NCI-H1105 (cell line): Measurements from ENCODE around the gene CDKN2B.
A peak's percentile ranks its signal among the peaks of the same experiment; 100 is the strongest.

ENCODE experiments used
- DNase-seq: peaks from one replicate; lab custom pipeline; 2025; lab: John Stamatoyannopoulos, UW

Gene CDKN2B

DNA sequence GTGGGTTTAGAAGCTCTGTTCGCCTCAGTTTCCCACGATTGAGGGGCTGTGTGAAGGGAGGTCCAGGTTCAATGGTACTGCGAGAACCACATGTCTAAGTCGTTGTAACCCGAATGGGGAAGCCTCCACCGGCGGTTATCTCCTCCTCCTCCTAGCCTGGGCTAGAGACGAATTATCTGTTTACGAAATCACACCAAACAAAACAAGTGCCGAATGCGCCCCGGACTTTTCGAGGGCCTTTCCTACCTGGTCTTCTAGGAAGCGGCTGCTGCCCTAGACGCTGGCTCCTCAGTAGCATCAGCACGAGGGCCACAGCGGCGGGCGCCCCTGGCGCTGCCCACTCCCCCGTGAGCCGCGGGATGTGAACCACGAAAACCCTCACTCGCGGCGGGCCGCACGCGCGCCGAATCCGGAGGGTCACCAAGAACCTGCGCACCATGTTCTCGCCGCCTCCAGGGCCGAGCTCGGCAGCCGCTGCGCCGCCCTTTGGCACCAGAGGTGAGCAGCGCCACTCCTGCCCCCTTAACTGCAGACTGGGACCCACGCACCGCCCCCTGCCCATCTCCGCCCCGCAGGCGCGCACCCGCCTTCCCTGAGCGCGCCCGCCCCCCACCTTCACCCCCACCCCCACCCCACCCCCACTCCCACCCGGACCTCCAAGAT, 15.1 kb downstream of the CDKN2B start, which contains the start of gene CDKN2A:
Gene CDKN2A, minus strand, starts transcription at position 500 of the 663 bp plus-strand sequence.
- DNase-seq: no peak

DNA sequence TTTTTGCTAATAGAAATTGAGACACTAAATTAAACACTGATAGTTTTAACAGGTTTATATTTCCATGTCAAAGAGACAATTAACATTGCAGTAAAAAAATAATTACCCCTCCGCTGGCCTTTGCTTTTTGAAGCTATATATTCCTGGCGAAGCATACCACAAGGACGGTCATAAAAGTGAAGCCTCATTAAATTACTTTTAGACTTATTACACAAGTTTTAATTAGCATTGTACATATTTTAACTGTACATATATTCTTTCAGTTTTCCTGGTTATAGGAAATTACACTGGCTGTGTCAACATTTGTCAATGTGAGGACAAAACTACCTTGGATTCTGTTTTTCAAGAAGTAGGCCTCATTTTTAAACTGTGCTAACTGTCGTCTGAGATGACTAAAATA, 16.1 kb downstream of the CDKN2B start:
- no peak for DNase-seq

GRCh38 chr9:21991072-21991959, 17.8 kb downstream of the CDKN2B start:
- no peak for DNase-seq

DNA sequence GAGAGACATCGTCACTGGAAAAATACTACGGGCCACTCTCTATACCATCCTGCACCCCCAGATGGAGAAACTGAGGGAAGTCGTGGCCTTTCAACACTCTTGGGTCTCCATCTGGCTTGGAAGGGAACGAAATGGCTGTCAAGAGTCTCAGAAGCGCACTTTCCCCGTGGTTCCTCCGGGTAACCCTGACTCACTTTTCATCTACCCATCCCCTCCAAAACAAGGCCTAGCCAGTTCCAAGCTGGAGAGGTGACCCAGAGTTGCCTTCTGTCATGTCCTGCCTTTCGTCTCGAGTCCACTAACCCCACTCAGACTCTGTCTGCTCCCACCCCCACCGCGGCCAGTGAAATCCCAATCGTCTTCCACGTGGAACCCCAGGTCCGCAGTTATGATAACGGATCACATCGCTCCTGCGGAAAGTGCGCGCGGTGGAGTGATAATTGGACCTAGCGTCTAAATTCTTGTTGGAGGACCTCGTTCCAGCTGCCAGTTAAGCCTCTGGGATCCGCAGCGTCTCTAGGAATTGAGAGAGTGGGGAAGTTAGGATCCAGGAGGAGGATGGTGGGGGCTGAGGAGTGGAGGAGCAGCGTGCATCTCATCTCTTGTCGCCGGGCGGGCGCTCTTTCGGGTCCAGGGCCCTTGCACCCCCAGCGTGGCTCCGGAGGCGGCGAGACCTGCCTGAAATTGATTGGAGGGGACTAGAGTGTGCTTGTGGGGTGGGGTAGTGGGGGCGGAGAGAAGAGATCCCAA, 19.5 kb downstream of the CDKN2B start:
- DNase-seq: no peak

DNA sequence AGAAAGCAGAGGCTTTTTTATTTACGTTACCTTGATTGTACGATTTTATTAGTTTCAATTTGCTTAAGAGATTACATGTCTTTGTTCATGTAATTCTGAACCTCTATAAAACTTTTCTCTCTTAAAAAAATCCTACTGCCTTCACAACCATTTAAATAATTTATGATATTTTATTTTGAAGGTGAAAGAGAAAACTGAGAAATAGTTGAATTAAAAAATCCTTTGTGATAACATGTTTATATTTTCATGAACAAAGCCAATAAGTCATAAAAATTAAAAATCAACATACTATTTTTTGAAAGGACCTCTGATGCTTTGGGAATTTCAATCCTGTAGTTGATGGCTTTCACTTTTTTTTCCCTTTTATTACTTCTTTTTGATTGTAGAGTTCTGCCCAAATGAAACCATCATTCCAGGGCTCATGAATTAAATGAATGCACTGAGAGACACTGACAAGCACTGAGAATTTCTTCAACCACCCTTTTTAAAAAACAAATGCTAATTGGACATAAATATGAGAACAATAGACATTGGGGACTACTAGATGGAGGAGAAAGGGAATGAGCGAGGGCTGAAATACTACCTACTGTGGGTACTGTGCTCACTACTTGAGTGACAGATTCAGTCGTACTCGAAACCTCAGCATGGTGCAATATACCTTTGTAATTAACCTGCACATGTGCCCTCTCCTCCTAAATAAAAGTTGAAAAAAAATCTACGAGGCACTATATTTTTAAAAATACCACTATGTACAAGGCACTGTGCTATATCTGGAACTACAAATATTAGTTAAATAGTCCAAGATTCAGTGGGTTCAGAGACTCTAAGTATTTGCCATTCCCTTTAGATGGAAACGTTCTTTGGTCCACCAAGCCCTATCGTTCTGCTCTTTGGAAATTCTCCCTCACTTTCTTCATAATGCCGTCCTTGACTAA, 20.8 kb downstream of the CDKN2B start:
- no peak for DNase-seq

DNA sequence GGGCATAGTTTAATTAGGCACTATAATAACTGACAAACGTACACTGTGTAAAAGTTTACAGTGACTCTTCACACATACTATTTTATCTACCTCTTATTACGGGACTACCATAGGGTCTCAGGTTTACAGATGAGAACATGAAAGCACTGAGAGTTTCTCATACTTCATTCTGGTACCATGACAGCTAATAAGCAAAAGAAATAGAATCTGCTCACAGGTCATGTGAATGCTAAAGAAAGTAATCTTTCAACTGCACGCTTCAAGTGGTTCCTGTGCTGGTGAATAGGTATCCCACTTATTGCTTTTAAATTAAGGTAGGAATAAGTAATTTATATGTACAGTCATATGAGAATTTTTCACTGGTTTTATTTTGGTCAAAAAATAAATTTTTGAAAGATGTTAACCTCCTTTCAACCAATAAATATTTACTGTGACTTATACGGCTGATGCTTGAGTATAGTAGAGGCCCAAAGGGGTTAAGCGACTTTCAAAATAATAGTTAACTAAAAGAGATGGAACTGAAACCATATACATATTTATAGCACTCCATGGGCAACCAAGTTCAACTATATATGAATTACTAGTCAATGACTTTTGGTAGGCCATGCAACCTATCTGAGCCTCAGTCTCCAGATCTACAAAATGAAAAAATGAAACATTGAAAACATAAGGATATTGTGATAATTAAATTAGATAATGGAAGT, 23.0 kb downstream of the CDKN2B start:
- no peak for DNase-seq

DNA sequence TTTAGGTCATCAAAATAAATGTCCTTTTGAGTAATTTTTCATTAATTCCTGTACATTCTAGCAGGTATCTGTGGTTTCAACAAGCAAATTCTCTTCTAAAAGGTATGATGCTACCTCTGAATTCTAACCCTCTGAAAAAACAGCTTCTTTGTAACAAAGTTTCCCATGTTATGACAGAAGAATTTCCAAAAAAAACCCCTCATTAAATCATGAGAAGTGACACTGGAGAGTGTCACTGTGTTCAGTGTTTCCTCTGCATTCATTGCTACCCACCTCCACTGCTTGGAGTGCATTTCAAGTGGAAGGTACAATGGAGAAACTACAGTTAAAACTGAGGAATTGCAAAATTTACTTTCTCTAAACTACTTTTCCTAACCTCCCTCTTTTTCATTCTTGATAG, 25.0 kb downstream of the CDKN2B start:
- DNase-seq: no peak

DNA sequence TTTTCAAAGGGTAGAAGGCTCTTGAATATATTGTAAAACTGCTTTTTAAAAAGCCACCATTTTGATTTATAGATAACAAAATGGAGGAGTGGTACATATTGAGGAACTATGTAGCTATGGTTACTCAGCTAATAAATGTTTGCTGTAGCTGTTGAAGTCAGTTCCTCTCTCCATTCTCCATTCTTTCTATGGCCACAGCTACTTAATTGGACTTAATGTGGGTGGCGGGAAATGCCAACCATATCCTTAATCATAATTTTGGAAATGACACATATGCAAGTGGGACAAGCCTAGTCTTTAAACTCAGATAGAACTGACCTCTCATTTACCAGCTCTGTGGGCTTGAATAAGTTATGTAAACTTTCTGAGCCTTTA, 25.6 kb downstream of the CDKN2B start:
- DNase-seq: no peak

- DNase-seq: no peak
These were observed 26.1 kb downstream of the CDKN2B start for GRCh38 chr9:21982861-21983560.

- DNase-seq: no peak
These were observed 26.7 kb downstream of the CDKN2B start for GRCh38 chr9:21982391-21982790.

DNA sequence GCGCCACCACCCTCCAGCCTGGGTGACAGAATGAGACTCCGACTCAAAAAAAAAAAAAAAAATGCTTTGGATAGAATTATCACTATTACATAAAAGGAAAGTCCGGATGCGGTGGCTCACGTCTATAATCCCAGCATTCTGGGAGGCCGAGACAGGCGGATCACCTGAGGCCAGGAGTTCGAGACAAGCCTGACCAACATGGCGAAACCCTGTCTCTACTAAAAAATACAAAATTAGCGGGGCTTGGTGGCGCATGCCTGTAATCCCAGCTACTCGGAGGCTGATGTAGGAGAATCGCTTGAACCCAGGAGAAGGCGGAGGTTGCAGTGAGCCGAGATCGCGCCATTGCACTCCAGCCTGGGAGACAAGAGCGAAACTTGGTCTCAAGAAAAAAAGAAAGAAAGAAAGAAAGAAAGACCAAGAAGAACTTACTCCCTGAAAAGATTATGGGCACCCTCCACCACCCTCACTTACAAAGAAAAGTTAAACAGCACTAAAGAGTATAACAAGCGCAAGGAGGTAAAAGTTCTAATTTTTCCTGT, 32.7 kb downstream of the CDKN2B start:
- DNase-seq: no peak

- peak; percentile 90 for DNase-seq
These were observed 34.2 kb downstream of the CDKN2B start for GRCh38 chr9:21974722-21975409.

DNA sequence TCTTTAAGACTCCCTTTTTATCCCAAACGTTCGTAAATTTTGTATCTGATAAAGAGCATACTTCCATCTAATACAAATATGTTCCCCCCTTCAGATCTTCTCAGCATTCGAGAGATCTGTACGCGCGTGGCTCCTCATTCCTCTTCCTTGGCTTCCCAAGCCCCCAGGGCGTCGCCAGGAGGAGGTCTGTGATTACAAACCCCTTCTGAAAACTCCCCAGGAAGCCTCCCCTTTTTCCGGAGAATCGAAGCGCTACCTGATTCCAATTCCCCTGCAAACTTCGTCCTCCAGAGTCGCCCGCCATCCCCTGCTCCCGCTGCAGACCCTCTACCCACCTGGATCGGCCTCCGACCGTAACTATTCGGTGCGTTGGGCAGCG, 34.8 kb downstream of the CDKN2B start:
- DNase-seq: no peak

DNA sequence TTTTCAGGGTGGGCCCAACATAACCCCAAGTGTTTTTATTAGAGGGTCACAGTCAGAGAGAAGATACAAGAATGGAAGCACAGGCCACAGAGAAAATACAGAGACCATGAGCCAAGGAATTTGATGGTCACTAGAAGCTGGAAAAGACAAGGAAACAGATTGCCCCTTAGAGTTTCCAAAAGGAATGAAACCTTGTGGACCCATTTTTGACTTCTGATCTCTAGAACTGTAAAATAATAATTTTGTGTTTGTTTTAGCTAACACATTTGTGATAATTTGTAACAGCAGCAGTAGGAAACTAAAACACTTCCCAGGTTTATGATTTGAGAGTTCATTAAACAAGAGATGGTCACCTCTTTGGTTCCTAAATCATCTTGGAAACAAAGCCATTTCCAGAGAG, 36.7 kb downstream of the CDKN2B start:
- DNase-seq: no peak

- no peak for DNase-seq
These were observed 38.1 kb downstream of the CDKN2B start for GRCh38 chr9:21970800-21971640.

DNA sequence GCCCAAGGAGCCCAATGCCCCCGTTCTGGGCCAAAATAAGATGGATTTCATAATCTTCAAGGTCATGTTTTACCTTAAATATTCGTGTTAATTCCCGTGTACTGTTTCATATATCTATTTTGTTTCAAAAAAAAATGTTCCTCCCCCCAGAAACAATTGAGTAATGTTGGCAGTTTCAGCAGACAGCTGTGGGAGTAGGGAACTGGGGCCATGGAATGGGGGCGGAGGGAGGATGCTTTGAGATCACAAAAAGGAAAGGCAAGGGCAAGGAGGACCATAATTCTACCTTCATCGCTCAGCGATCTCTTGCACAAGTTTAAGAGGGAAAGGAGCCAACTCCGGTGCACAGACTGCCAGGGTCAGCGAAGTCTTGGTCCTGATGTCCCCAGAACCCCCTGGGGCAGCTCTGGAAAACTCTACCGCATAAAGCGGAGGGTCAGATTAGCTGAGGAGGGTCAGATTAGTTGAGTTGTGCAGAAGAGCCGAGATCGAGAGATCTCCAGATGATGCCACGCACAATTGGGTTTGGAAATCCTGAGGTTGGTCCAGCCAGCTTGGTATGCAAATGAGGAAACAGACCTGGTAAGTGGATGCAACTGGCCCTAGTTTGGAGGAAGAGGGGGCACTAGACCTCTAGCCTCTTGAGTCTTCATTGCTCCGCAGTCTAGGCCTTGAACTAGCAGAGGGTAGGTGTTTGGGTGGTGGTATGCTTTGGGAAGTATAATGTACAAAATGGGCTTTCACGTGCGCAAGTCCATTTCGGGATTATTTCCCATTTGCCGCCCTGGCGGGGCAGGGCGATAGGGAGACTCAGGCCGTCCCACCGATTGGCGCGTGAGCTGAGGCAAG, 38.9 kb downstream of the CDKN2B start:
- no peak for DNase-seq
